MM.1S (cell line): Measurements from ENCODE around the gene KCMF1.

Experiments used
- DNase-seq: peaks from one replicate; pipeline ENCODE4 v3.0.0-alpha.2; 2015
- H2AFZ ChIP-seq: fragments of 300-600 bp; sonication (generic); 2 replicates; pipeline ENCODE4 v1.6.0; 2016; ENCODE audit warnings: antibody characterized with exemption, low read length
- H3F3A ChIP-seq: fragments of 300-600 bp; sonication (generic); 2 replicates; pipeline ENCODE4 v1.6.1; 2016; ENCODE audit warnings: mild to moderate bottlenecking, antibody characterized with exemption, low read length, moderate library complexity, mixed read lengths; ENCODE audit not compliant: insufficient read depth
- H3K27ac ChIP-seq: fragments of 300-600 bp; sonication (generic); 2 replicates; pipeline ENCODE4 v1.5.1; 2016; ENCODE audit warnings: mild to moderate bottlenecking, low read length
- H3K27me3 ChIP-seq: fragments of 300-600 bp; sonication (generic); replicated peaks from 2 replicates; pipeline ENCODE4 v1.6.0; 2016; ENCODE audit warnings: low read length; ENCODE audit not compliant: insufficient read depth
- H3K36me3 ChIP-seq: fragments of 300-600 bp; sonication (generic); replicated peaks from 2 replicates; pipeline ENCODE4 v1.6.1; 2016; ENCODE audit warnings: mild to moderate bottlenecking, low read length, mixed read lengths; ENCODE audit not compliant: insufficient read depth
- H3K4me1 ChIP-seq: fragments of 300-600 bp; sonication (generic); 2 replicates; pipeline ENCODE4 v1.6.1; 2016; ENCODE audit warnings: low read length, mixed read lengths
- H3K4me2 ChIP-seq: fragments of 300-600 bp; sonication (generic); 2 replicates; pipeline ENCODE4 v1.6.0; 2016; ENCODE audit warnings: low read depth, low read length
- H3K4me3 ChIP-seq: fragments of 300-600 bp; sonication (generic); 2 replicates; pipeline ENCODE4 v1.5.1; 2016; ENCODE audit warnings: low read length, mixed read lengths
- H3K79me2 ChIP-seq: fragments of 300-600 bp; sonication (generic); 2 replicates; pipeline ENCODE4 v1.6.1; 2016; ENCODE audit warnings: mixed run types, low read length, mixed read lengths
- H3K9ac ChIP-seq: fragments of 300-600 bp; sonication (generic); 2 replicates; pipeline ENCODE4 v1.6.1; 2016; ENCODE audit warnings: low read length, mixed read lengths
- H3K9me2 ChIP-seq: fragments of 300-600 bp; sonication (generic); replicated peaks from 2 replicates; pipeline ENCODE4 v1.6.1; 2016; ENCODE audit warnings: mild to moderate bottlenecking, low read length, mixed read lengths; ENCODE audit not compliant: insufficient read depth
- H3K9me3 ChIP-seq: fragments of 300-600 bp; sonication (generic); replicated peaks from 2 replicates; pipeline ENCODE4 v1.6.1; 2016; ENCODE audit warnings: mild to moderate bottlenecking, low read length, mixed read lengths; ENCODE audit not compliant: insufficient read depth
- H4K20me1 ChIP-seq: fragments of 300-600 bp; sonication (generic); 2 replicates; pipeline ENCODE4 v1.6.1; 2016; ENCODE audit warnings: mild to moderate bottlenecking, low read length, moderate library complexity, mixed read lengths; ENCODE audit not compliant: insufficient read depth
- EZH2 ChIP-seq: fragments of 300-600 bp; sonication (generic); optimal IDR thresholded peaks from 2 replicates; pipeline ENCODE3; 2017; ENCODE audit warnings: low read depth, mild to moderate bottlenecking, antibody characterized with exemption, low read length, mixed read lengths
- EZH2phosphoT487 ChIP-seq: fragments of 300-600 bp; sonication (generic); IDR thresholded peaks from 2 replicates; pipeline ENCODE4 v1.6.1; 2018; ENCODE audit warnings: antibody characterized with exemption, low read length
- TF ChIP-seq, protein P1 (sequence below): fragments of 300-600 bp; sonication (generic); IDR thresholded peaks from 2 replicates; pipeline ENCODE4 v1.5.1; 2016; ENCODE audit warnings: antibody characterized with exemption, low read length, mixed read lengths

Gene KCMF1

DNA sequence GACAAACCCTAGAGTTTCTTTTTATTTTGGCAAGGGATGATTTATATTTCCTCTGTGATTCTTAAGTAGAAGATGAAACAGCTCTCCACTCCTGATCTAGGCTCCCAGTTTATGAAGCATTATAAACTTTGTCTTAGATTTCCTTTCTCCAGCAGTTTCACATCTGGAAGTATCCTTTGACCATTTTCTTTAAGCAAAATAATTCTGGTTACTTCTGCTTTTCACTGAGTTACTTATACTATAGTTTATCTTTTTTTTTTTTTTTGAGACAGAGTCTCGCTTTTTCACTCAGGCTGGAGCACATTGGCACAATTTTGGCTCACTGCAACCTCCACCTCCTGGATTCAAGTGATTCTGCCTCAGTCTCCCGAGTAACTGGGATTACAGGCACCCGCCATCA lies 45.5 kb downstream of the KCMF1 start:
- H3K27ac ChIP-seq = no peak overlapping the region
- no peak overlapping the region for H3K4me2 ChIP-seq
- TF ChIP-seq EZH2phosphoT487 (no peak), EZH2 (no peak)
- TF ChIP-seq, protein P1, sequence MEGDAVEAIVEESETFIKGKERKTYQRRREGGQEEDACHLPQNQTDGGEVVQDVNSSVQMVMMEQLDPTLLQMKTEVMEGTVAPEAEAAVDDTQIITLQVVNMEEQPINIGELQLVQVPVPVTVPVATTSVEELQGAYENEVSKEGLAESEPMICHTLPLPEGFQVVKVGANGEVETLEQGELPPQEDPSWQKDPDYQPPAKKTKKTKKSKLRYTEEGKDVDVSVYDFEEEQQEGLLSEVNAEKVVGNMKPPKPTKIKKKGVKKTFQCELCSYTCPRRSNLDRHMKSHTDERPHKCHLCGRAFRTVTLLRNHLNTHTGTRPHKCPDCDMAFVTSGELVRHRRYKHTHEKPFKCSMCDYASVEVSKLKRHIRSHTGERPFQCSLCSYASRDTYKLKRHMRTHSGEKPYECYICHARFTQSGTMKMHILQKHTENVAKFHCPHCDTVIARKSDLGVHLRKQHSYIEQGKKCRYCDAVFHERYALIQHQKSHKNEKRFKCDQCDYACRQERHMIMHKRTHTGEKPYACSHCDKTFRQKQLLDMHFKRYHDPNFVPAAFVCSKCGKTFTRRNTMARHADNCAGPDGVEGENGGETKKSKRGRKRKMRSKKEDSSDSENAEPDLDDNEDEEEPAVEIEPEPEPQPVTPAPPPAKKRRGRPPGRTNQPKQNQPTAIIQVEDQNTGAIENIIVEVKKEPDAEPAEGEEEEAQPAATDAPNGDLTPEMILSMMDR = no peak
- H3K9ac ChIP-seq = no peak overlapping the region
- no peaks in the 10 kb centered on the region for H3K4me1 ChIP-seq
- no peak overlapping the region for H3K4me3 ChIP-seq
- H2AFZ ChIP-seq = no peak overlapping the region
- H3K27me3 ChIP-seq = no peaks in the 10 kb centered on the region
- H3K9me2 ChIP-seq = no peaks in the 10 kb centered on the region
- peaks cover 98% of the 10 kb centered on the region for H3K79me2 ChIP-seq
- peaks cover 37% of the 10 kb centered on the region for H4K20me1 ChIP-seq
- H3F3A ChIP-seq = no peaks in the 10 kb centered on the region
- no peak for DNase-seq
- H3K9me3 ChIP-seq = no peaks in the 10 kb centered on the region
- H3K36me3 ChIP-seq = no peaks in the 10 kb centered on the region

GRCh38 chr2:85017411-85018048 lies 46.6 kb downstream of the KCMF1 start:
- no peak overlapping the region for H3K9ac ChIP-seq
- no peak overlapping the region for H2AFZ ChIP-seq
- H3F3A ChIP-seq = no peaks in the 10 kb centered on the region
- H3K27me3 ChIP-seq = no peaks in the 10 kb centered on the region
- H3K36me3 ChIP-seq = no peaks in the 10 kb centered on the region
- H3K4me1 ChIP-seq = no peaks in the 10 kb centered on the region
- DNase-seq = no peak
- no peak overlapping the region for H3K4me3 ChIP-seq
- no peak overlapping the region for H3K27ac ChIP-seq
- H3K9me3 ChIP-seq = no peaks in the 10 kb centered on the region
- peaks cover 98% of the 10 kb centered on the region for H3K79me2 ChIP-seq
- H3K9me2 ChIP-seq = no peaks in the 10 kb centered on the region
- H4K20me1 ChIP-seq = peaks cover 28% of the 10 kb centered on the region
- TF ChIP-seq EZH2 (no peak), EZH2phosphoT487 (no peak)
- TF ChIP-seq, protein P1 = peak; percentile 13
- H3K4me2 ChIP-seq = no peak overlapping the region

DNA sequence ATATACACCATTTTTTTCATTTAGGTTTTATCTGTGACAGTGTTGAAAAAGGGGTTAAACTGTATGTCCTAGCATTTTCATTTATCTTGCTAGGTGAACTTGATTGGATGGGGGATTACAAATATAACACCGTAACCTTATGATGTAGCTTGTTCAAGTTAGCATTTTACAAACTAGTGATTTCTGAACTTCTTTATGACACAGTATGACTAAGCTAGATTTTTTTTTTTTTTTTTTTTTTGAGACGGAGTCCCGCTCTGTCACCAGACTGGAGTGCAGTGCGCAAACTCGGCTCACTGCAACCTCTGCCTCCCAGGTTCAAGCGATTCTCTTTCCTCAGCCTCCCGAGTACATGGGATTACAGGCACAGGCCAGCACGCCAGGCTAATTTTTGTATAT lies 47.1 kb downstream of the KCMF1 start:
- no peak overlapping the region for H2AFZ ChIP-seq
- H3K36me3 ChIP-seq = no peaks in the 10 kb centered on the region
- H3K4me2 ChIP-seq = no peak overlapping the region
- peaks cover 25% of the 10 kb centered on the region for H4K20me1 ChIP-seq
- H3K27ac ChIP-seq = no peak overlapping the region
- no peaks in the 10 kb centered on the region for H3K27me3 ChIP-seq
- peaks cover 98% of the 10 kb centered on the region for H3K79me2 ChIP-seq
- no peaks in the 10 kb centered on the region for H3K4me1 ChIP-seq
- H3K9me2 ChIP-seq = no peaks in the 10 kb centered on the region
- TF ChIP-seq, protein P1 = no peak
- TF ChIP-seq EZH2phosphoT487 (no peak), EZH2 (no peak)
- no peak overlapping the region for H3K4me3 ChIP-seq
- no peak overlapping the region for H3K9ac ChIP-seq
- H3K9me3 ChIP-seq = no peaks in the 10 kb centered on the region
- H3F3A ChIP-seq = no peaks in the 10 kb centered on the region
- no peak for DNase-seq
